HEK293 (cell line): ENCODE results near the gene SORT1.

Experiments
- CTCF ChIA-PET: fragments of 350-600 bp; formaldehyde crosslinking; extraction: SDS; loops from one replicate; lab custom pipeline; 2021; ENCODE audit warnings: antibody characterized with exemption; lab: Yijun Ruan, JAX
- POLR2A ChIA-PET: fragments of 300-600 bp; formaldehyde crosslinking; extraction: SDS; loops from one replicate; lab custom pipeline; 2020; ENCODE audit warnings: antibody characterized with exemption, inconsistent platforms; lab: Yijun Ruan, JAX
- H3K27ac ChIP-seq: fragments of 200-500 bp; sonication (Bioruptor generic); 2 replicates; pipeline ENCODE4 v1.5.1; 2014; ENCODE audit warnings: low read depth, low read length, control low read depth, inconsistent platforms; ENCODE audit errors: extremely low read depth
- H3K36me3 ChIP-seq, 2 experiments: fragments of 200-500 bp in 1 of 2; sonication (Bioruptor generic) in 1 of 2; 1 replicate in 1 of 2; 2 replicates in 1 of 2; pipeline ENCODE4 v1.5.1; 2014 to 2017; ENCODE audit warnings: inconsistent platforms in 2 of 2, low read length in 2 of 2; ENCODE audit not compliant: control insufficient read depth in 2 of 2, insufficient read depth in 1 of 2
- H3K4me1 ChIP-seq: fragments of 200-500 bp; sonication (Bioruptor generic); 2 replicates; pipeline ENCODE4 v1.5.1; 2014; ENCODE audit warnings: mild to moderate bottlenecking, low read length, inconsistent platforms; ENCODE audit not compliant: control insufficient read depth, insufficient read depth
- H3K4me3 ChIP-seq: 2 replicates; pipeline ENCODE4 v1.5.1; 2011; ENCODE audit warnings: low read depth, mild to moderate bottlenecking, control low read depth, low read length, moderate library complexity
- H3K9me3 ChIP-seq: fragments of 200-500 bp; sonication (Bioruptor generic); 2 replicates; pipeline ENCODE4 v1.5.1; 2014; ENCODE audit warnings: low read depth, low read length, inconsistent platforms; ENCODE audit not compliant: control insufficient read depth, insufficient read depth
- MEIS1 ChIP-seq: sonication (generic); formaldehyde crosslinking; IDR thresholded peaks from 2 replicates; pipeline ENCODE4 v1.8.1; 2022; ENCODE audit warnings: missing genetic modification reagents, mild to moderate bottlenecking, borderline replicate concordance
- OVOL3 ChIP-seq: fragments of 450-650 bp; formaldehyde crosslinking; IDR thresholded peaks from 2 replicates; pipeline ENCODE4 v1.5.1; 2016; ENCODE audit warnings: missing biosample characterization, missing genetic modification characterization
- PATZ1 ChIP-seq: fragments of 450-650 bp; formaldehyde crosslinking; IDR thresholded peaks from 2 replicates; pipeline ENCODE4 v1.5.1; 2016; ENCODE audit warnings: missing biosample characterization, missing genetic modification characterization
- PRDM1 ChIP-seq: fragments of 450-650 bp; formaldehyde crosslinking; IDR thresholded peaks from 2 replicates; pipeline ENCODE4; 2016; ENCODE audit warnings: missing biosample characterization, missing genetic modification characterization
- PRDM10 ChIP-seq: fragments of 450-650 bp; formaldehyde crosslinking; IDR thresholded peaks from 2 replicates; pipeline ENCODE4 v1.5.1; 2016; ENCODE audit warnings: missing biosample characterization, missing genetic modification characterization
- SALL2 ChIP-seq: fragments of 450-650 bp; formaldehyde crosslinking; IDR thresholded peaks from 2 replicates; pipeline ENCODE4 v1.5.0; 2017; ENCODE audit warnings: missing biosample characterization, mild to moderate bottlenecking, missing genetic modification characterization, borderline replicate concordance
- SCRT1 ChIP-seq: fragments of 450-650 bp; formaldehyde crosslinking; IDR thresholded peaks from 2 replicates; pipeline ENCODE4 v1.5.1; 2016; ENCODE audit warnings: missing biosample characterization, missing genetic modification characterization, borderline replicate concordance
- YY1 ChIP-seq: fragments of 450-650 bp; formaldehyde crosslinking; IDR thresholded peaks from 2 replicates; pipeline ENCODE4 v1.5.1; 2018; ENCODE audit warnings: missing biosample characterization, missing genetic modification characterization
- ZBTB20 ChIP-seq: fragments of 450-650 bp; formaldehyde crosslinking; IDR thresholded peaks from 2 replicates; pipeline ENCODE4 v1.5.1; 2016; ENCODE audit warnings: missing biosample characterization, missing genetic modification characterization
- ZBTB48 ChIP-seq: fragments of 450-650 bp; formaldehyde crosslinking; IDR thresholded peaks from 2 replicates; pipeline ENCODE4 v1.5.1; 2016; ENCODE audit warnings: missing biosample characterization, missing genetic modification characterization
- ZFP69B ChIP-seq: fragments of 450-650 bp; formaldehyde crosslinking; IDR thresholded peaks from 2 replicates; pipeline ENCODE4 v1.5.1; 2016; ENCODE audit warnings: missing biosample characterization, missing genetic modification characterization
- ZNF133 ChIP-seq: fragments of 450-650 bp; formaldehyde crosslinking; IDR thresholded peaks from 2 replicates; pipeline ENCODE4 v1.5.1; 2016; ENCODE audit warnings: missing biosample characterization, missing genetic modification characterization
- ZNF366 ChIP-seq: fragments of 450-650 bp; formaldehyde crosslinking; conservative IDR thresholded peaks from 2 replicates; pipeline ENCODE4 v1.5.1; 2016; ENCODE audit warnings: missing biosample characterization, missing genetic modification characterization
- ZNF404 ChIP-seq: fragments of 450-650 bp; formaldehyde crosslinking; IDR thresholded peaks from 2 replicates; pipeline ENCODE4 v1.5.1; 2017; ENCODE audit warnings: missing biosample characterization, missing genetic modification characterization
- ZNF555 ChIP-seq: fragments of 450-650 bp; formaldehyde crosslinking; conservative IDR thresholded peaks from 2 replicates; pipeline ENCODE4 v1.5.1; 2017; ENCODE audit warnings: missing biosample characterization, mild to moderate bottlenecking, missing genetic modification characterization, inconsistent platforms
- ZNF629 ChIP-seq: fragments of 450-650 bp; formaldehyde crosslinking; IDR thresholded peaks from 2 replicates; pipeline ENCODE4 v1.5.1; 2017; ENCODE audit warnings: missing biosample characterization, missing genetic modification characterization
- ZNF639 ChIP-seq: fragments of 450-650 bp; formaldehyde crosslinking; IDR thresholded peaks from 2 replicates; pipeline ENCODE4 v1.5.1; 2016; ENCODE audit warnings: missing biosample characterization, missing genetic modification characterization
- ZNF658 ChIP-seq: fragments of 450-650 bp; formaldehyde crosslinking; IDR thresholded peaks from 2 replicates; pipeline ENCODE4; 2016; ENCODE audit warnings: missing biosample characterization, missing genetic modification characterization
- ZNF692 ChIP-seq: fragments of 450-650 bp; formaldehyde crosslinking; IDR thresholded peaks from 2 replicates; pipeline ENCODE4 v1.5.1; 2016; ENCODE audit warnings: missing biosample characterization, missing genetic modification characterization
- ZNF791 ChIP-seq: fragments of 450-650 bp; formaldehyde crosslinking; IDR thresholded peaks from 2 replicates; pipeline ENCODE4 v1.5.1; 2016; ENCODE audit warnings: missing biosample characterization, missing genetic modification characterization

SORT1 gene

GRCh38 chr1:109368464-109368863 lies 29.3 kb downstream of the SORT1 start:
- 0 out of 2 replicates have a peak, but pooled peaks cover 5% of the 10 kb centered on the region for H3K4me1 ChIP-seq
- H3K27ac ChIP-seq: no peak overlapping the region
- POLR2A ChIA-PET: no interaction called here
- CTCF ChIA-PET: no interaction called here
- TF ChIP-seq ZNF133 (tag by site-specific recombination) (no peak), SCRT1 (tag by site-specific recombination) (no peak), PRDM1 (tag by site-specific recombination) (no peak), SALL2 (tag by site-specific recombination) (no peak), ZNF791 (tag by site-specific recombination) (no peak)
- H3K36me3 ChIP-seq: peaks cover 0 to 41% of the 10 kb centered on the region in 2 experiments; a peak in 2 of 3 replicates
- H3K4me3 ChIP-seq: no peak overlapping the region
- no peaks in the 10 kb centered on the region for H3K9me3 ChIP-seq

GRCh38 chr1:109367626-109368025 lies 30.1 kb downstream of the SORT1 start:
- Histone ChIP-seq H3K36me3 (peaks cover 0 to 41% of the 10 kb centered on the region in 2 experiments; a peak in 2 of 3 replicates), H3K4me3 (no peak overlapping the region), H3K9me3 (no peaks in the 10 kb centered on the region), H3K4me1 (0 out of 2 replicates have a peak, but pooled peaks cover 5% of the 10 kb centered on the region), H3K27ac (no peak overlapping the region)
- ChIA-PET POLR2A (interaction anchor here (0.7 kb wide), 1 partner anchor 32 kb away, joined by 6 read pairs; no protein-coding TSS in a partner anchor), CTCF (no interaction called here)
- no peak for TF ChIP-seq ZNF629 (tag by site-specific recombination)
- no peak for TF ChIP-seq ZNF555
- no peak for TF ChIP-seq ZNF692 (tag by site-specific recombination)
- TF ChIP-seq ZNF639: no peak
- no peak for TF ChIP-seq ZNF366
- no peak for TF ChIP-seq ZNF658 (tag by site-specific recombination)
- no peak for TF ChIP-seq PATZ1 (tag by site-specific recombination)
- TF ChIP-seq ZBTB20 (tag by site-specific recombination): no peak
- no peak for TF ChIP-seq OVOL3 (tag by site-specific recombination)
- no peak for TF ChIP-seq ZNF404
- no peak for TF ChIP-seq MEIS1 (CRISPR knock-in tag)
- TF ChIP-seq YY1: no peak

- Histone ChIP-seq H3K36me3 (peaks cover 0 to 41% of the 10 kb centered on the region in 2 experiments; a peak in 2 of 3 replicates), H3K4me3 (no peak overlapping the region), H3K9me3 (no peaks in the 10 kb centered on the region), H3K4me1 (0 out of 2 replicates have a peak, but pooled peaks cover 5% of the 10 kb centered on the region), H3K27ac (no peak overlapping the region)
- TF ChIP-seq ZBTB48 (tag by site-specific recombination): peak; percentile 28; the same call in 1 of the 2 replicates
- TF ChIP-seq PRDM10 (tag by site-specific recombination): 0 out of 2 replicates have a peak, but pooled peaks have one; percentile 33
- no peak for TF ChIP-seq ZFP69B
- POLR2A ChIA-PET: no interaction called here
- CTCF ChIA-PET: no interaction called here
These were observed 32.0 kb downstream of the SORT1 start for GRCh38 chr1:109365642-109366204.
